Activated CD8-positive, alpha-beta memory T cell treated with anti-CD3 and anti-CD28 coated beads for 48 hours (primary cell): ENCODE data around the gene RAMACL.
"Not testable (repeated sequence)": the region's sequence is repeated elsewhere in the genome, so short reads cannot be mapped to it uniquely, and the experiment has no call there.

Experiments used
- DNase-seq, 3 experiments: peaks; one replicate each; pipeline ENCODE4 v3.0.0-alpha.2; 2020; ENCODE audit warnings: low read depth in 2 of 3, low spot score in 2 of 3

Gene RAMACL

DNA sequence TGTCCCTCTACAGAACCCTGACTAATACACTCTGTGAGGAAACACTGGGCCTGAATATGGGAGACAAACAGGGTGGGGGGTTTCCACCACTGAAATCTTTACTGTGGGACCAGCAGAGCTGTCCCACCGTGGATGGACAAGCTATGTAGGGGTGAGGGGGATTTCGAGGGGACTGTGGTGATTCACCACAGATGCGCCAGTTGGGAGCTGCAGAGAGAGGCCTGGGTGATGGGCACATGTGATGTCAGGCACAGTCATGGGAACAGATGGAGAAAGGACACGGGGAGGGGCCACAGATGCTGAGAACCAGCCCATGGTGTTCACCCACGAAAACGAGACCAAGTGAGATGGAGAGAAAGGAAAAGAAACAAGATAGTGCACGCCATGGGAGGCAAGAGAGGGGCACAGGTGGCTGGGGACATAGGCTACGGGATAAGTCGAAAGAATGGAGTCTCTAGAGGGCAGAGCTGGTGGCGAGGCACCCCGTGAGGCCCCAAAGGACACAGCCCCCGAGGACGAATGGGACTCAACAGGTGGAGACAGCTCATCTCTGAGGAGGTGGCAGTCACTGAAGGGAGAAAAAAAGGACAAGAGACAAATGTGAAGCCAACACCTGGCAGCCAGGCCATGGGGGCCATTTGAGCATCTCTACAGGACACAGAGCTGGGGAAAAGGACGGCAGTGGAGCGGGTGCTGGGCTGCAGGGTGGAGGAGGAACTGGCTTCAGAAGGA is 10.5 kb upstream of the RAMACL start:
- no peak for DNase-seq

DNA sequence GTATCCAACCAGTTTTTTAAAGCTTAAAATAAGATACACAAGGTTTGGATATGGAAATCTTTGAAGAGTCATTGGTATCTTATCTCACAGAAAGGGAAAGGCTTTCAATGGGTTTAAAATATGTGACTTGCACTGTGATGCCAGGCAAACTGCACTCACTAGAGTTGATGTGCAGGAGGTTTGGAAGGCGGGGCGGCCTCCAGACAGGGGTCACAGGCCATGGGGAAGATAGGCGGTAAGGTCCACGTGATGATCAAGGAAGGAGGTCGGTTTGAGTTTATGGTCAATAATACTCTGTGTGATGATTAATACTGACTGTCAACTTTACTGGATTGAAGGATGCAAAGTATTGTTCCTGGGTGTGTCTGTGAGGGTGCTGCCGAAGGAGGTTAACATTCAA is 9.5 kb upstream of the RAMACL start:
- DNase-seq = no peak

DNA sequence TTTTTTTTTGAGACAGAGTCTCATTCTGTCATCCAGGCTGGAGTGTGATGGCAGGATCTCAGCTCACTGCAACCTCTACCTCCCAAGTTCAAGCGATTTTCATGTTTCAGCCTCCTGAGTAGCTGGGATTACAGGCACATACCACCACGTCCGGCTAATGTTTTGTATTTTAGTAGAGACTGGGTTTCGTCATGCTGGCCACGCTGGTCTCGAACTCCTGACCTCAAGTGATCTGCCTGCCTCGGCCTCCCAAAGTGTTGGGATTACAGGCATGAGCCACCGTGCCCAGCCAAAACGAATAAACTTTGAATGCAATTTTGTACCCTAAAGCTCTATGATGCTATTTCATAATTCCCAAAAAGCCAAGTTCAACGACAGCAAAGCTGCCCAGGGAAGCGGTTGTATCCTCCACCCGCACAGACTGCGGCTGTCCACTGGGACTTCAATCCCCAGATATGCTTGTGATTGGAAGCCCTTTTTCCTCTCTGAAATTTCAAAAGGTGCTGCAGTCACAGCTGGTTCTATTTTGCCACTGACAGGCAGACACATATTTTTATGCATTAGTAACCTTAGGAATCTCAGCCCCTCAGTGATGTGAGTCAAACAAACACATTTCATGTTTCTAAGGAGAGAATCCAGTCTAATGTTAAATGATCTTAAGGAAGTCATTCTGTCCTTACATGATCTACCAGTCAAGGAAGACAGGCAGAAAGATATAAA is 8.7 kb upstream of the RAMACL start:
- no peak for DNase-seq

DNA sequence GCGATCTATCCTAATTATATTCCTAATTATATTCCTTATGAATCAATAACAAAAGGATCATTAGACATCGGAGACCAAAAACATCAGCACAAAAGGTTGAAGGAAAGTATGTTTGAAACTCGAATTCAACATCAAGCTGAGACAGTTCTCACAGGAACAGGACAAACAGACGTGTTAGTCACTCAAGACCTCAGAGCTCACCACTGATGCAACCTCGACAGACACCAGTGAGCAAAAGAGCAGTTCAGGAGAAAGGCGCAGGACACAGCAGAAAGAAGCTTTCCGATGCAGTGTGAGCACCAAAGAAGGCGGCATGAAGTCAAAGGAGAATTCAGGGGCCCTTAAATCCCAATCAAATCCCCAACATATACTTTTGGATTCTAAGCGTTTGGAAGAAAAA is 6.3 kb upstream of the RAMACL start:
- DNase-seq = no peak

DNA sequence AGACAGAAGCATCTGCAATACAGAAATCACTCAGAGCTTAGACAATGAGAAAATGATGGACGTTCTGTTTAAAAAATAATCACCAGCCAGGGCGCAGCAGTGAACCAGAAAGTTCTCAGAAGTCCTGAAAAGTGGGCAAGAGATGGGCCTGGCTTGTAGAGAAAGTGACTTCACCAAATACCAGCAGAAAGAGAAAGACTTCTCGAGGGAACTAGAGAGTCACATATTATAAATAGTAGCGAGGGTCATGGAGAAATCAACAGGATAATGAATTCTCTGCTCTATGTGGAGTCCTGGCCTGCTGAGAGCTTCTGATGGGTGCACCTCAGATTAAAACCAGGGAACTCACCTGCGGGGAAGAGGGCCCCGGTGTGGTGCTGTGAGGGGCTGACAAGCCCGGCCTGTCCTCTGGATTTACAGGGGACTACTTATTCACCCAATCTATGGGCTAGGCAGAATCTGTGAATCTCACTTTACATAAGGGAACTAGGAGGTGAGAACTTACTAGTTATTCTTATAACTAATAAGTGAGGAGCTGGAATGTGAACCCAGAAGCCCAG is 5.6 kb upstream of the RAMACL start:
- DNase-seq = no peak

DNA sequence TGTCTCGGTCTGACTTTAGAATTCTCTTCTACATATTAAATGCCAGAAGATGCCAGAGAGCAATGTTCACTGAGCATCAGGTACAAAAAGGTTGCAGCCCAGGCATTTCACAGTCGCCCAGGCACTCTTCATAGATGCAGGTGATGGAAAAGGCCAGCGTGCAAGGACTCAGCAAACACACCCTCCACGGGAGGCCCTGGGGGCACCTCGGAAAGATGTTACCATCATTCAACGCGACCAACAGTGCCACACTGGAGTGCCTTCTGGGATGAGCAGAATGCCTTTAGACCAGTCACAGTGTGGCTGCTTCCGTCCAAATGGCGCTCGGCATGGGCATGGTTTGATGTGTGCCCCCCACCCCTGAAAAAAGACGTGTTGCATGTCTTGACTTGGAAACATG is 4.5 kb upstream of the RAMACL start:
- no peak for DNase-seq

DNA sequence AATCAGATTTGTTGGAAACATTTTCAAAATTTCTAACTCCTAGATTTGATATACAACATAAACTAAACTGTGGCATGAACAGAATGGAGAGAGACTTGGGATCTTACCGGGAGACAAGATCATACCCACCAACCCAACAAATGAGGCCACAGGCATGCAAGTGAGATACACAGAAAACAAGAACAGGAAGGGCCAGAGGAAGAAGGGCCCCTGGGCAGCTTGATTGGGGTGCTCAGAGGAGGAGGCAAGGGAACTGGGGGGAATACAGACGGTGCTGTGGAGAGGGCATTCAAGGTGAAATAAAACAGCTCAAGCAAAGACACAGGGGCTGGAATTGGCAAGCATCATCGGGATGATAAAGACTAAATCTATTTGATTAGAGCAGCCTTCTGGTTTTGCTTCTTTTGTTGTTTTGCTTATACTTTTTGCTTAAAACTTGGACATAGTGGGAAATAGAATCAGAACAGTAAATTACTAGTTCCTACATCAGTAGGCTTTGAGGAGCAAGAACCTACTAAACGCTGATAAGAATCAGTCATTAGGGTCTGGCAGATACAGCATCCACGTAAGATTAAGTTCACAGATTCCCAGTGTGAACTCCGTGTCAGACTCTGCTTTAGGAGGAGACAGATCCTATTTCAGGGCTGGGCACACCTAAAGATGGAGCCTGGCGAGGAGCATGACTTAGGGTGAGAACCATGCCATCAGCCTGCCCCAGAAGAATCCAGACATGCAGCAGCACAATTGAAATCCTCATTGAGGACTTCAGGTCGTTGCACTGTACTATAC is 3.5 kb upstream of the RAMACL start:
- no peak for DNase-seq

DNA sequence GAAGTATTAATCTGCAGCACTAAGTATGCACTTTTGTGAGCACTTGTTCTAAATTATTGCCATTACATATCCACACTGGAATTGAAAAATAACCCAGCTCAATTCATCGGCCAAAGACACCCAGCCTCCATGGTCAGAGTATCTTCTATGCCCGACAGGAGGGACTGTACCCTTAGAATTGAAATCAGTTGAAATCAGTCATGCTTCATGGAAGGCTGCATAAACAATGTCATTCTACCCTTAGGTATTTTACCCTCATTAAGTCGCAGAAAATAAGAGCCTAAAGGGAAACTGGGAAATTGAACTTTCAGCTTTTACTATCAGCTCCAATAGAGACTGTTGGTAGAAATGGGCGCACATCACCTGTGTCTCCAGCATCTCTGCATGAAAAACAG is 2.9 kb upstream of the RAMACL start:
- no peak for DNase-seq

DNA sequence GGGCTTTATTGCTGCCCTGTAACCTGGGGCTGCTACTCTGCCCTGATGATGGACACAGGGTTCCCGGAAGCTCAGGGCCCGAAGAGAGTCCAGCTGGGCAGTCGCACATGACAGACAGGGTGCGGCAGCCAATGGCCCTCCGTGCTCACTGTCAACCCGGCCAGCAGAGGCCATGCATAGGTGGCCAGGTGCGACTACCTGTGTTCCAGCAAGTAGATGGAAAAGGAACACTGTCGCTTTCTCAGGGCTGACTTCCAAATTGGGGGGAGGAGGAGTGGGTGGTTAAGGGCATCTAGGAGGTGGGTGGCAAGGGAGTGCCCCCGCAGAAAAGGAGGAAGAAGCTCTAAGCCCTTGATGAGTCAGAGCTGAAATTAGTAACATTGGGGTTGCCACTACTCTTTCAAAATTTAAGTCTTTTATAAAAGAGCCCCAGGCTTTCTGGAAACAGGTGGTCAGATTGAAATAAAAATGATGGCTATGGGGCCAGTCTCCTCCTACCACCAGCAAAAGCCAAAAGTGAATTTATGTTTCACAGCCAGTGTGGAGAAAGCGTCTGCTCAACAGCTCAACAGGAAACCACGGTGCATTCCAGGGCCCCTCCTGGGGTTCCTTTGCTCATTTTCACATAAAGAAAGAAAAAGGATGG is 2.3 kb upstream of the RAMACL start:
- no peak for DNase-seq

DNA sequence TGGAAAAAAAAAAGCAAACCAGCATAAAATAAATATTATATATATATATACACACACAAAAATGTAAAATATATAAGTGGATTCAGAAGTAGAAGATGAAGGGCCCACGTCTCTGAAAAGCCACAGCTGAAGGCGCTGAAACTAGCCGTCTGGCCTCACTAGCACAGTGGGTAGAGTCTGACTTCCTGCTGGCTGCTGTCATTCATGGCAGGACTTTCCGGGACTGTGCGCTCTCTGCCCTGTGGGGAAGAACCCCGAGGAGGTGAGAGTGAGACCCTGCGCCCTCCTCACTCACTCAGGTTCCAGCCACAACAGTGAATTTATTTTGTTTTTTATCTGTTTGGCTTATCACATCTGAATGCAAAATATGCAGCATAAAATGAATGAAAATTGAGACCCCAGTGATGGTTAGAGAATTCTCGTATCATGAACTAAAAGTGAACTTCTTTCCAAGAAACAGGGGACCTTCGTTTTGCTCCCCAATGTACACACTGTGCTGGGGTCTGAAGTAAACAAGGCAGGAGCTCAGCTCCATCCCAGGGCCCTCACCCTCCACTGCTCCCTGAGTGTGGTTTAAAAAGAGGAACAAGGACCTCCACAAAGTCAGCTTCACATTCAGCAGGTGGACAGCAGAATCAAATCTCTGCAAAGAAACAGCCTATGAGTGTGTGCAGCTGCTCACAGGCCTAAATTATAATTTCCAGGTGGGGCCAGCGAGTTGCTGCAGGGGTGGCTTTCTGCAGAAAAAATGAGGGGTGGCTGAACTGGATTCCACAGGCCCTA is 1.3 kb upstream of the RAMACL start:
- no peak for DNase-seq

DNA sequence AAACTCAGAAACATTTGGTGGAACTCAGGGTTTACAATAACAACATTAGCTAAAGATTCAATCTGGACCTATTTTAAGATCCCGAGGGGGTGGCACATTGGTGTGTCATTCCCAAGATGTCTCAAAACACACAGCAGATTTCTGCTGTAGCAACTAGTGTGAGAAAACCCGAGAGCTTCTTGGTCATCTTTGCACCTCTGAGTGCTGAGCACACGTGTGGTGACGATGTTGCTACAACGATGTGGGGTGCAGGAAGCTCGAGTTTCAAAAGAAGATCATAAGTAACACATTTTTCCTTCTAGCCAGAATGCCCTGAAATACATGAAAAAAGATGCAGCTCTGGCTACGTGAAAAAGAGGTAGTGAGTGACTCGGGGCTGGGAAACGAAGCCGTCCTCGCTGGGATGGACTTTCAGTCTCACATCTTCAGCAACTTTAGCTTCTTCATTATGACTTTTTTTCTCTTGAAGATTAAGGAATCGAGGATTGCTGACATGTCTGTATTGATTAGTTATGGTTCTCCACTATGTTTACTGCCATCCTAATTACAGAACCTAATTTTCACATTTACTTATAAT is 1.5 kb downstream of the RAMACL start:
- DNase-seq = no peak

DNA sequence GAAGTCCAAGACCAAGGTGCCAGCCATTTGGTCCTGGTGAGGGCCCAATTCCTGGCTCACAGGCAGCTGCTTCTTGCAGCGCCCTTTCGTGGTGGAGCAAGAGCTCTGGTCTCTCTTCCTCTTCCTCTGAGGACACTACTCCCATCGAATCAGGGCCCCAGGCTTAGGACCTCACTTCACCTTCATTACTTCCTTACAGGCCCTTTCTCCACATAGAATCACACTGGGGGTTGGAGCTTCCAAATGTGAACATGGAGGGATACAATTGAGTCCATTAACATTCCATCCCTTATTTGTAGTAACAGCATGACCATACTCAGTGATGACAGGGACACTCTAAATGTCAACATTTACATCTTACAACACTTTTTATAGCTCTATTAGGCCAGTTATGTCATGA is 2.3 kb downstream of the RAMACL start:
- DNase-seq = no peak

DNA sequence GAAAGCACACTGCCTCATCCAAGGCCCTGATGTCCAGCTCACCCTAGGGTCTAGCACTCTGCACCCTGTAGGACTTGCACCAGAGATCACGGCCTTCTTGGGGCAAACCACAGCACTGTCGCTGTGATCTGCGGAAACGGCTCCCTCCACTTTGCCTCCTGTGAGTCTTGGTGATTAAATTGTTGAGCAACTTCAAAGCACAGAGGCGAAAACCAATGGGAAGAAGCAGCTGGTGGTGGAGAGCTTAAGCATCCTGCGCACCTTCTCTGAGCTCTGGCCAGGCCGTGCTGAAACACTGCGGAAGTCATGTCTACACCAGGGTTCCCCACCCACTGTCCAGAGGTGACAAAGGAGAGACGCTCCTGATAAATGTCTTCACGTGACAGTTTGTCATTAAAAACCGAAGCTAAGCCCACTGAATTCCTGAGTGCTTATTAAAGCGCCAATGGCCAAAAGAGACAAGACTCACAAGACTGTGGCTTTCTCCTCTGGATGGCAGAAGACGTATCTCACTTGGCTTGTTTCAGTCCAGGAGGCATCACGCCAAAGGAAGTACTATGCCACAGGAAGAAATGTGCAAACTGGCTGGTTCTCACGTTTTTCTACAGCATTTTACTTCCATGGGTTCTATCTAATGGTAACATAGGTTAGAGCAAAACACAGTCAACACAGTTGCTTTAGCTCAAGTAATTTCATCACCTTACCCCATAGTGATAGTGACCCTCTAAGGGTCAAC is 3.1 kb downstream of the RAMACL start:
- no peak for DNase-seq

DNA sequence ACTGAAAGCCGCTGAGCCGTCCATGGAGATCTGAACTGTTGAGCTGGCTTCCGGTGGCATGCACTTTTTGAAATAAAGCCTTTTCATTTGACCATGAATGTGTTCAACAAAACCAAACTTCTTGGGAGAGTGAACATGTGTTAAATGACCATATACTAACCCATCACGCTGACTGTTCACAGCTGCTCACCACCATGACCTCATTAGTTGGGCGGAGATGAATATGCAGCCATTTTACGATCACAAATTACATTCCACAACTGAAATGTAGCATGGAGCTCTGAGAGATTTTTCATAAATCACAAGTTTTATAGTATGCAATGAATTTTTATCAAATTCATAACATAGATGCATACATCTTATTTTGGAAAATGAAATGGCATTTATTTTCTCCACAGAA is 4.2 kb downstream of the RAMACL start:
- DNase-seq = no peak

DNA sequence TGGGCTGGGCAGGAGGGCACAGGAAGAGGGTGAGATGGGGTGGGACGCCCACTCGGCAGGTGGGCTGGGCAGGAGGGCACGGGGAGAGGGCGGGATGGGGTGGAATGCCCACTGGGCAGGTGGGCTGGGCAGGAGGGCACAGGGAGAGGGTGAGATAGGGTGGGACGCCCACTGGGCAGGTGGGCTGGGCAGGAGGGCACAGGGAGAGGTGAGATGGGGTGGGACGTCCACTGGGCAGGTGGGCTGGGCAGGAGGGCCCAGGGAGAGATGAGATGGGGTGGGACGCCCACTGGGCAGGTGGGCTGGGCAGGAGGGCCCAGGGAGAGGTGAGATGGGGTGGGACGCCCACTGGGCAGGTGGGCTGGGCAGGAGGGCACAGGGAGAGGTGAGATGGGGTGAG is 4.7 kb downstream of the RAMACL start:
- not testable (repeated sequence) for DNase-seq

DNA sequence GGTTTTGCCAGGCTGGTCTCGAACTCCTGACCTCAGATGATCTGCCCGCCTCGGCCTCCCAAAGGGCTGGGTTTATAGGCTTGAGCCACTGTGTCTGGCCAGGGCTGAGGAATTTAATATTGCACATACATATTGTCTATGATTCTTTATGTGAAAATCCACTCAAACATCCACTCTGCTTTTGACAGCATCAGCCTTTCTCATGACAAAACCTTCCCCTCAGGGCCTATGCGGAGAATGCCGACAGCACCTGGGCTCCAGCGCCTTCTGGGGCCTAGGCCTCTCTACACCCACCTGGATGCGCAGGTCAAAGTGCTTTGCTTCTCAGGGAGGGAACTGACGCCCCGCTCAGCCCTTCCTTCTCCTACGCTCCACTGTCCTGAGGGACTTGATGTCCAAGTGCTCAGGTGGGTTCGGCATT is 5.4 kb downstream of the RAMACL start:
- DNase-seq = no peak

DNA sequence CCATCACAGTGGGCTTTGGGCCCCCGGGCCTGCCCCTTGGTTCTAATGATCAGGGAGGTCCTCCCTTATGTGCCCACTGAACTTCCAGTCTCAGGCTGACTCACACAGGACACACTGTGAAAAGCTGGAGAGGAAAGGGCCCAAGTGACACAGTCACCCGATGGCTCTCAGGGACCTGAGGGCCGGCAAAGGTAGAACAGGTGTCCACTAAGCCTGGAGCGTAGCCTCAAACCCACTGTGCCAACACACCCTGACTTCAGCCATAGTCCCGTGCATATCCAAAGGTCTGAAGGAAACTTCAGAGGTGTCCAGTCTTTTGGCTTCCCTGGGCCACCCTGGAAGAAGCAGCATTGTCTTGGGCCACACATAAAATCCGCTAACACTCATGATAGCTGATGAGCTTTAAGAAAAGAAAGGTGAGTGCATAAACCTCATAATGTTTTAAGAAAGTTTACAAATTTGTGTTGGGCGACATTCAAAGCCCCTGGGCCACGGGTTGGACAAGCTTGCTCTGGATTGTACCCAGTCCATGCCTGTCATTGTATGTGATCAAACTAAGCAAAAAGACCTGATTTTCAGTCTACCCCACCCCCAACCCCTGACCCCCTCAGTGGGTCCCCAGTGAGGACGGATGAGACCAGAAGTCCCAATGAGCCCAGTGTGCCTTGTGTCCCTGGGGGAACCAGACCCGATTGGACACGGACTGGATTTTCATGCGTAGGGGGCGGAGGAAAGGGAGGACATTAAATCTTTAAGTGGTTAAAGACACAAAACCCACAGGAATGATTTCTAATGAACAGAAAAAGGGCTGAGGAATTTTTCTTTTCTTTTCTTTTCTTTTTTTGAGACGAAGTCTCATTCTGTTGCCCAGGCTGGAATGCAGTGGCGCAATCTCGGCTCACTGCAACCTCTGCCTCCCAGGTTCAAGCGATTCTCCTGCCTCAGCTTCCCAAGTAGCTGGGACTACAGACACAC is 6.1 kb downstream of the RAMACL start:
- DNase-seq = no peak

DNA sequence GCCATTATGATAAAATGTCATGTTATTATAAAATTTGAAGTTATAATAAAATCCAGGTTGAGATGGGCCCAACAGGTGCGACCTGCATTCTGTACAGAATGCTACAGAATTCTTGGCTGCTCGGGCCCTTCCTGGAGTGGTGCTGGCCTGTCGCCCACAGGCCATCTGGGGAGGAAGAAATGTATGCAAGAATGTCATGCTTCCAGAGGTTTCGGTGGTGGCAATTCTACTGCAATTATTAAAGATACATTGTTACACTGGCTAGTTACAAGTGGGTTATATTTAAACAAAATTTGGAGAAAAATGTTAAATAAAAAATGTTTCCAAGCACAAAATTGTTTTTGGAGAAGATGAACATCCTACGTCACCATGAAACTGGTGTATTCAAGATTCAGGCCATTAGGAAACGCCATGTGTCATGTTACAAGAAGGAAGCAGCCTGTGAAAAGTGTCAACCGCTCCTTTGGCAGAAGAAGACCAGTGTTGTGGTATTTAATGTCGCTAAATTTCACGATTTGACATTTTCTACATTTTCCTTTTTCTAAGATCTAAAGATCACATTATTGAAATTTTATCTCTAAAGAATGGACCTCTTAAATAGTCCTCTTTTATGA is 7.1 kb downstream of the RAMACL start:
- no peak for DNase-seq
